GM13977 (cell line): ENCODE data around the gene SLC16A7.

Experiments used
- DNase-seq: peaks from one replicate; pipeline ENCODE4 v3.0.0; 2012; ENCODE audit warnings: low spot score
- CTCF ChIP-seq: IDR thresholded peaks from 2 replicates; pipeline ENCODE4 v1.5.1; 2012; ENCODE audit warnings: mild to moderate bottlenecking, control low read depth; ENCODE audit not compliant: insufficient read depth; ENCODE audit errors: extremely low read depth, missing control alignments
- in situ Hi-C: fragments of 300-500 bp; cut with MboI; formaldehyde crosslinking; loops from one replicate; pipeline ENCODE4 v1.12.0; 2022; ENCODE audit warnings: low sequenced_read_pairs, low pct_unique_long_range_greater_than_20kb, mixed read lengths, inconsistent platforms; ENCODE audit not compliant: unreplicated experiment

Gene SLC16A7

GRCh38 chr12:59710004-59710628 lies 114.3 kb downstream of the SLC16A7 start:
- TF ChIP-seq CTCF: no peak

GRCh38 chr12:59710964-59711363 lies 115.1 kb downstream of the SLC16A7 start:
- DNase-seq: no peak
- in situ Hi-C loops: no loop called here
- TF ChIP-seq CTCF: no peak

More at GRCh38 chr12:59710004-59710628, 114.3 kb downstream of the SLC16A7 start:
- in situ Hi-C loops: no loop called here
- DNase-seq: no peak

- in situ Hi-C loops: no loop called here
- DNase-seq: no peak
- no peak for TF ChIP-seq CTCF
These were observed 119.6 kb downstream of the SLC16A7 start for GRCh38 chr12:59715434-59715833.

GRCh38 chr12:59716043-59716442 lies 120.2 kb downstream of the SLC16A7 start:
- in situ Hi-C loops: no loop called here
- TF ChIP-seq CTCF: no peak
- no peak for DNase-seq

GRCh38 chr12:59717436-59717835 lies 121.6 kb downstream of the SLC16A7 start:
- TF ChIP-seq CTCF: no peak
- in situ Hi-C loops: no loop called here
- no peak for DNase-seq

- TF ChIP-seq CTCF: no peak
- in situ Hi-C loops: no loop called here
- DNase-seq: no peak
These were observed 123.9 kb downstream of the SLC16A7 start for GRCh38 chr12:59719701-59720100.
